GM18499 (cell line): ENCODE data around the gene SRBD1.

Experiments
- ATAC-seq: cut with Tn5 transposase; IDR thresholded peaks from one replicate; pipeline ENCODE4 v1.9.1; 2021; ENCODE audit warnings: moderate number of reproducible peaks; ENCODE audit not compliant: insufficient read depth, unreplicated experiment

SRBD1 gene

DNA sequence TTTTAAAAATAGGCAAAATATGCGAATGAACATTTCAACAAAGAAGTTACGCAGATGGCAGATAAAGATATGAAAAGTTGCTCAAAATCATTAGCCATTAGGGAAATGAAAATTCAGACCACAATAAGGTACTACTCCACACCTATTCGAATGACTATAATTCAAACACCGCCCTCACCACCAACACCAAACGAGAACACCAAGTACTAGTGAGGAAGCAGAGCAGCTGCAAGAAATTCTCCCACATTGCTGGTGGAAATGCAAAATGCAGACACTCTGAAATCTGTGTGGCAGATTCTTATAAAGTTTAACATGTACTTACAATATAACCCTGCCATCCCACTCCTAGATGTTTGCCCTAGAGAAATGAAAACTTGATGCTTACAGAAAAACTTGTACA lies 23.2 kb upstream of the SRBD1 start:
- no peak for ATAC-seq

DNA sequence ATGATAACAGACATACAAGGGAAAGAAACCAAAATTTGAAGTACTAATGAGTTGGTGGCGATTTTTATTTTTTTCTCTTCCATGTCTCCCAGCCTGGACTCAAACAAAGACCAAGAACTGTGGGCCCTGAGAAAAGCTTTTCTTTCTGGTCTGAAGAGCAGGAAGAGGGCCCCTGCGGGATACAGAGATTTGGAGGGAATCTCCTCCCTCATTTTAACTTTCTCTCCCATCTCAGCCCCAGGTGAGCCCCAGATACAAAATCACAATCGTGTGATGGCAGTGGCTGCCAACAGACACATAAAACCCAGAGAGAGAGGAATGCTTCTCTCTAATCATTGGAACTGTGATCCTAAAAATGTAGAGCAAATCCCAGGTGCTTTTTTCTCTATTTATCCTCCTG lies 20.9 kb upstream of the SRBD1 start:
- no peak for ATAC-seq

DNA sequence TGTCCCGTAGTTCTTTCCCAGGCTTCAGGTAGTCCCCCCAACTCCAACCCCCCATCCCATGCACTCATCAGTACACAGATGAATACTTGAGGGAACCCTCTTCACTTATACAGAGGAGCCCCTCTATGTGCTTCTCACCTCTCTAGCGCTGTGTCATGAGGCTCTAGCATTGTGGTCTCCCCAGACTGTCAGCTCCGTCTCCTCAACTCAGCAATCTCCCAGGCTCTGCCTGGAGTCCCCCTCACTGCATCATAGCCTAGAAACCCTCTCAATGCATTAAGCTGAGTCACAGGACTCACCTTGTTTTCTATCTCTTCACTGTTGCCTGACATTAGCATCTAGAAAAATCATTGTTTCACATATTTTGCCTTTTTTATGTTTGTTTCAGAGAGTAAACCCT lies 20.3 kb upstream of the SRBD1 start:
- no peak for ATAC-seq

DNA sequence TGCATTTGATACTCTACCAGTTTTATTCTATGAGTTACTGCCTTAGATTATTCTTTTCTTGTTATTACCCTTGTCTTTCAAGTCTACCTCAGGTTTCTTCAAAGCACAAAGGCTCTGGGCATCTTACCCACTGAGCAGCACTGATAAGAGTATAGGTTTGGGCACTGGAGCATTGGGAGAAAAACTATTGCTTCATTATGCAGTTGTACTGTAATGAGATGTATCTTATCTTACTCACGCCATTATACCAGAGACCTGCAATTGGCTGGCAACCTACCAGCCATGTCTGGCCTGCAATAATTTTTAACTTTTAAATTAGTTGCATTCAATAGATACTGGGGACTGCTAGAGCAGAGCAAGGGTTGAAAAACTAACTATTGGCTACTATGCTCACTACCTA lies 18.9 kb upstream of the SRBD1 start:
- ATAC-seq: no peak

DNA sequence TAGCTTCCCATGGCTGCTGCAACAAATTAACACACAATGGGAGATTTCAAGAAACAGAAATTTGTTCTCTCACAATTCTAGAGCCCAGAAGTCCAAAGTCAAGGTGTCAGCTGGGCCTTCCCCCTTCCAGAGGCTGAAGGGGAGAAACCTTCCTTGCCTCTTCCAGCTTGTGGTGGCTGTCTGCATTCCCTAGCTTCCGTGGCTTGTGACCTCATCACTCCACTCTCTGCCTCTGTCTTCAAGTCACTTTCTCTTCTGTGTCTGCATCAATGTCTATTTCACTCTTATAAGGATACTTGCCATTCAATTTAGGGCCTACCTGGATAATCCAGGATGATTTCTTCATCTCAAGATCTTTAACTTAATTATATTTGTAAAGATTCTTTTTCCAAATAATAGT lies 16.8 kb upstream of the SRBD1 start:
- ATAC-seq: no peak

DNA sequence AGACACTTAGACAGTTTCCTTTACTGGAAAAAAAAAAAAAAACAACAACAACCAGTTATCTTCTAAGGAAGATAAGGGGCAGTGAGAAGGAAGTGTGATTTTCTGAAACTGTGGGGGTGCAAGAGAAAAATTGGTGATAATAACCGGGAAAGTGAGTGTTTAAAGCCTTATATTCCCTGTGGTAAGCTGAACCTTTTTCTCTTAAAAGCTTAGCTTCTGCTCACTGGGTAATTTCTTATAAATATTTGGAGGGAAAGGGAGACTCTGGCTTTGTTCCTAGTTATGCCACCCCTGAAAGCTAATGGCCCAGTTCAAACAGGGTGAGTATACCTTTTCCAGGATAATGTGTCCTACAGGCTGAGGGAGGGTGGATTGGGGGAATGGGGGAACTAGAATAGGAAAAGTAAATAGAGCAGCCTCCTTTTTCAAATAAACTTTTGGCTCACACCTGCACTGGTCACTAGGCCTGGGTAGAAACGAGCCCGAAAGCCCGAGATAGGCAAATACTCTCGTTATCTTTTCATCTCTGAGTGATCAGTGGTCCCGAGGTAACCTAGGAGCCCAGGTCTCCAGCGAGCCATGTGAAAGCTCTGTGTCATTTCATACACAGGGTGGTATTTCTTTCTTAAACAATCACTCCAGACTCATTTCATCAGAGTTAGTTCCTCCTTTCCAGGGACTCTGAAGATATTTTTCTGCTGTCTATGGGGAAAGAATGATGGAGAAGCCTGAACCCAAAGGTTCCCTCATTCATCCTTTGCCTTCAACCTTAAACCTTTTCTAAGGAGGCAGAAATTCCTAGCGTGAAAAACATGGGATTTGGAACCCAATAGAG lies 15.5 kb upstream of the SRBD1 start:
- ATAC-seq: no peak

DNA sequence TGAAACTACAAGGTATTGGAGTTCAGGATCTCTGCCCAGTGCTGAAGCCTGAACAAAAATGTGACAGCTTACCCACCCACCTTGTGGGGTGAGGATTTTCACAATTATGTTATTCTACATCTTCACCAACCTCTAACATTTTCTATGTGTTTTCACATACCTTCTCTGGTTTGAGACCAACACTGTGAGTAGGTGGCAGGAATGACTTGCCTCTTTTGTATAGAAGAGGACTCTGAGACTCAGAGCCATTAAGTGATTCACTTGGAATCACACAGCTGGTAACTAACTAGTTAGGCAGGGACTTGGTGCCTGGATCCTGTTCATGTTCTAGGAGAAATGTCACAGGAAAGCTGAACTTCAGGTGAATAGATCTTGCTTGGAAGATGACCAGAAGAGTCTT lies 14.8 kb upstream of the SRBD1 start:
- ATAC-seq: no peak

DNA sequence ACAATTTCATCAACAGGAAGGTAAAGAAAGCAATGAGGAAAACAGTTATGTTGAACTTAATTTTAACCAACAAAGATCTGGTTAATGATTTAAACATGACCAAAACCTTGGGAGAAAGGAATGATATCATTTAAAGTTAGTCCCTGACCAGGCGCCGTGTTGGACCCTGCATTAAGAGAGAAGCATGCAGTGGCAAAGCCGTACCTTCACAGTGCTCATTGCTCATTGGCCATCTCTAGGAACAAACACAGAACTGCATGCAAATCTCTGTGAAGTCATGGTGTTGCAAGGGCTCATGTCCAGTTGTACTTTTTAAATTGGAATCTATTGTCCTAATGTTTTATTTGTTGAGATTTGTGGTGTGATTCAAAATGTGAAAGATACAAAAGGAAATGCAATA lies 12.0 kb upstream of the SRBD1 start:
- no peak for ATAC-seq

DNA sequence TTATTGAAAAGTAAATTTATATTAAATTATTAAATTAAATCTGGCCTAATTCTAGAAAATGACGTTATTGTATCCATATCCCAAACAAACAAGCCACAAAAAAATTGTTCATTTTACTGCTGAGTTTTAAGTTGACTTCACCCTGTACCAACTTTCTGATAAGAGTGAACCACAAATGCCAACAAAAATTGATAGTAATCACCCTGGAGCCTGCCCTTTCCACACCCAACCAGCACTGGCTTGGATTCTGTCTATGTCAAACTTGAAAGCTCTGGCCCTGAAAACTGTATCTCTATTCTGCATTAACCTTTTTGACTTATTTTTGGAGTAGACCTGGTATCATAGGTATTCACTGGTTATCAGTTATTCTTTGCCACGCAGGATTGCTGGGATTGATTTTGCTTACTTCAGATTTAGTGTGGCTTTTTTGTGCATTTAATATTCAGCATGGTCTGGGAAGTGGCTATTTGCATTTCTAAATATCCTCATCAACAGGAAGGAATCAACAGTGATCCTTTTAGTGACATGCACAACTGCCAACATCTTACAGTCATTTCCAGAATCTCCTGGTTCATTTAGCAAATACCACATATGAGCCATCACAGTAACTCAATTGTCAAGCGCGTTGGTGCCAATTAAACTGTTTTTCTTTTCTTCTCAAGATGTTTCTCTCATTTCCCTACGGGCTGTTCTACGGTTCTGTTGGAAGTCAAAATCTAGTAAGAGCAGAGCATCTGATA lies 11.4 kb upstream of the SRBD1 start:
- ATAC-seq: no peak

DNA sequence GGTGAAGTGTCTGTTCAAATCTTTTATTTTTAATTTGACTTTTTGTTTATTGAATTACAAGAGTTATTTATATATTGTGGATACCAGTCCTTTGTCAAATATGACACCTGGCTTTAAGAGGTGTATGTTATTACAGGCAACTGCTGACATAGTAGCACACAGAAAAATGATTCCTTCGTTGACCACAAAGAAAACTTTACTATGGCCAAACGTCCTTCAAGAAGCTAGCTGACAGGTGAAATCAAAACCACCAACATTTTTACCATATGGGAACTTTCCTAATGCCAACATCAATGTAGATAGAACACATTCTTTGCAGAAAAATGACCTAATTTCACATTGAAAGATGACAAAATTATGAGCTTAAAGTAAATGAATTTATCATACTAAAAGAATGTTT lies 6.4 kb upstream of the SRBD1 start:
- no peak for ATAC-seq

DNA sequence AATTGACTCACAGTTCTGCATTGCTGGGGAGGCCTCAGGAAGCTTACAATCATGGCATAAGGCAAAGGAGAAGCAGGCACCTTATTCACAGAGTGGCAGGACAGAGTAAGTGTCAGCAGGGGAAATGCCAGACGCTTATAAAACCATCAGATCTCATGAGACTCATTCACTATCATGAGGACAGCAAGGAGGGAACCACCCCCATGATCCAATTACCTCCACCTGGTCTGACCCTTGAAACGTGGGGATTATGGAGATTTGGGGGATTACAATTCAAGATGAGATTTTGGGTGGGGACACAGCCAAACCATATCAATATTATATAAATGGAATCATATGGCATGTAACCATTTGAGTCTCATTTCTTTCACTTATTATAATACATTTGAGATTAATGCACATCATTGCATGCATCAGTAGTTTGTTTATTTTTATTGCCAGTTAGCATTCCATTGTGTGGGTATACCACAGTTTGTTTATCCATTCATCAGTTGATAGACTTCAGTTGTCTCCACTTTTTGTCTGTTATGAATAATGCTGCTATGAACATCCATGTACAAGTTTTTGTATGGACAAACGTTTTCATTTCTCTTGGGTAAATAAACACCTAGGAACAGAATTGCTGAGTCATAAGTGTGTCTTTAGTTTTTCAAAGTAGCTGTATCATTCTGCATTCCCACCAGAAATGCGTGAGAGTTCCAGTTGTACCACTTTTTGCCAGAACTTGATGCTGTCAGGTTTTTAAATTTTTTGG lies 5.8 kb upstream of the SRBD1 start:
- no peak for ATAC-seq

DNA sequence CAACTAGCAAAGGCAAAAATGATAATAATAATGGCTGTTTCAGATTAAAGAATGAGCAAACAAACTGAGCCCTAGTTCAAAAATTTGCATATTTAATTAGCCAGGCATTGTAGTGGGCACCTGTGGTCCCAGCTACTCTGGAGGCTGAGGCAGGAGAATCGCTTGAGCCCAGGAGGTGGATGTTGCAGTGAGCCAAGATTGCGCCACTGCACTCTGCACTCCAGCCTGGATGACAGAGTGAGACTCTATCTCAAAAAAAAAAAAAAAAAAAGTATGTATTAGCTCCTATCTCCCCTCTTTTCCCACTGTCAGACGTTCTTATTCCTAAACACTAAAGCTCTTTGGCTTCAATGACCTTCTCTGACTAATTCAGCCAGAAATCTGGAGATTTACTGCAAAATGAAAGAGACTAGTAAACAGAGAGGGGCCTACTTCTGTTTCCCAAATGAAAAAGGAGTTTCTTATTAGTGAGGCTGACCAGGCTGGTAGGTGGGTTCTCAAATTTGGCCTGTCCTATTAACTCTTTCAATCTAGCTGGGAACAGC lies 3.9 kb upstream of the SRBD1 start:
- no peak for ATAC-seq

DNA sequence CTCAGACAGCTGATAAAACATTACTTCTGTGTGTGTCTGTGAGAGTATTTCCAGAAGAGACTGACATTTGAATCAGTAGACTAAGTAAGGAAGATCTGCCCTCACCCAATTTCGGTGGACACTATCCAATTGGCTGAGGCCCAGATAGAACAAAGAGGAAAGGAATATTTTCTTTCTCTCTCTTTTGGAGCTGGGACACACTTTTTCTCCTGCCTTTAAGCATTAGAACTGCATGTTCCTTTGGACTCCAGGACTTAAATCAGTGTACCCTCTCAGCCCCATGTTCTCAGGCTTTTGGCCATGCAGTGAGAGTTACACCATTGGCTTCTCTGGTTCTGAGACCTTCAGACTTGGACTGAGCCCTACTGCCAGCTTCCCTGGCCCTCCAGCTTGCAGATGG lies 3.3 kb upstream of the SRBD1 start:
- ATAC-seq: no peak

DNA sequence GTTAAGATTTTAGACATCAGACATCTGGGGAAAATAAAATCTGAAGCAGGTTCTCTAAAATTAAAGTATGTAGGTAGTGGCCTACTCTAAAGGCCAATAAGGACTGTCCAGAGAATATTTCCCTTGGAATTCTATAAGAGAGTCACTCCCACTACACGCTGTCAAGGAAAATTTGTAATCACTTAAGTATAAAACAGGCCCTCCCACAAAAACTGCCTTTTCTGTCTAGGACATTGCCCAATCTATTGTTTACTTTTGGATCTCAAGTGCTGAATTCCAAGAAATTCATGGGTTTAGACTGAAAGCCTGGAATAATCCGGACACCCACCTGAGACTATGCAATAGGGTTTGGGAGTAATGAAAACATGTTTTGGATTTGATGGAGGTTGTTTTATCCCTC lies 1.7 kb upstream of the SRBD1 start:
- no peak for ATAC-seq

DNA sequence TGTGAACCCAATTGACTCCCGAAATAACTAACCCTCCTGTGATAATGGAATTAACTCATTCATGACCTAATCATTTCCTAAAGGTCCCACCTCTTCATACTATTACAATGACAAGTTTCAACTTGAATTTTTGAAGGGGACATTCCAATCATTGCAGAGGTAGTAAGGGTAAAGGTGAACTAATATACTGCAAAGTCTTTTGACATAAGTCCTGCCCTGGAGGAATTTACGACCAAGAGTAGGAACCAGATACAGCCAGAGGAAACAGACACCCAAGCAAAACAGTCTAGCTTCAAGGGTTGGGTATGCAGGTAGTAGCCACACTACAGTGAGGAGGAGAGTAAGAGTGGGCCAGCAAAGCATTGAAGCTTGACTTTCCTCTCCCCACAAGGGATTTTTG lies 1.2 kb upstream of the SRBD1 start:
- no peak for ATAC-seq

DNA sequence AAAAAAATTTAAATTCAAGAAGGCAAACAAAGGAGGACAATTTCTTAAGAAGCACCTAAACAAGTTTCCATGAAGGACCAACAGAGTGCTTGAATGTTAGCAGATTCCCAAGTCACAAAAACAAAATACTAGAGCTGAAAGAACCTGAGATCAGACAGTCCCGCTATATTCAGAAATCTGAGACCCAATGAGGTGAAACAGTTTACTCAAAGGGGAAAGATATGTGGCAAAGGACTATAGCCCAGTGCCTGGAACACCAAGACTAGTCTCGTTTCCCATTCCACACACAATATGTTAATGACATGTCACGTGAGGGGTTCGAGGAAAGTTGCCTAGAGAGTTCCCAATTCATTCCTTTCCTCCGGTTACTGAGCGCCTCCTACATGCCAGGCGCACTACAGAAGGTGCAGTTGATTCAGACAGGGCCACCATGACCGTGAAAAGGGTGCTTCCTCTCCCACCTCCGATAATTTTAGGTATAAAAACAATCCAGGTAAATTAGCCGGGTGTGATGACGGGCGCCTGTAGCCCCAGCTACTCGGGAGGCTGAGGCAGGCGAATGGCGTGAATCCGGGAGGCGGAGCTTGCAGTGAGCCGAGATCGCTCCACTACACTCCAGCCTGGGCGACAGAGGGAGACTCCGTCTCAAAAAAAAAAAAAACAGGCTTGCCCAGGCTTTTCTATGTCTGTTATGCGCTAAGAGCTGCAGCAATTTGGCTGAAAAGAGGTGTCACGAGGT lies 617 bp downstream of the SRBD1 start:
- peak; percentile 32 for ATAC-seq

DNA sequence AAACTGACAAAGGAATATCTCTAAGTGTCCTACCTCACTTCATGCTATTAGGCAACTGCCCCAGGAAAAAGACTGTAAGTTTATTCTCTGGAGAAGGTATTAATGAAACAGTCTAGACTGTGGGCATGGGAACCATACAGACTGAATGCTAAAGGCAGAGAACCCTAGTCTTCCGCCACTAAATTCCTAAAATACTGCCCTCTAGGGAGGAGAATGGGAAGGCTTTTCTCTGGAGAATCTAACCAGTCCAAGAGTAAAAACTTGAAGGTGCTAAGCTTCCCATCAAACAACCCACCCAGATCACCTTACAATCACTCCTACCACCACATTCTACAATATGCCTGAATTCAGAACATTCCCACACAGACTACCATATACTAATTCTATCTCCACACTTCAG lies 3.4 kb downstream of the SRBD1 start:
- ATAC-seq: no peak

DNA sequence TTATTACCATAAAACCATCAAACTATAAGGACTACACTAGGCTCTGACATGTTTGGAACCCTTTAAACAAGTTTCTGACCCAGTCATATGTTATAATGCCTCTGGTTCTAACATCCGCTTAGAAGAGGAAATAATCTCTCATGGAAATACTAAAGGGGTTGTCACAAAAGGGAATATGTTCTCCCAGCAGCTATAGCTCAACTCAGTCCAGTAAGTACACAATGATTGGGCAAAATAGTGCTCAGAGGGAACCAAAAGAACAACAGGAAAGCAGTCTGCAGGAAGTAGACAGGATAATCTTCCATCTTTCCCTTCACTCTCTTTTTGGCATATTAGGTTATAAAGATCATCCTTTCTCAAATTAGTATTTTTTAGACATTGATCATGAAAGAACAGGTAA lies 4.3 kb downstream of the SRBD1 start:
- ATAC-seq: no peak

DNA sequence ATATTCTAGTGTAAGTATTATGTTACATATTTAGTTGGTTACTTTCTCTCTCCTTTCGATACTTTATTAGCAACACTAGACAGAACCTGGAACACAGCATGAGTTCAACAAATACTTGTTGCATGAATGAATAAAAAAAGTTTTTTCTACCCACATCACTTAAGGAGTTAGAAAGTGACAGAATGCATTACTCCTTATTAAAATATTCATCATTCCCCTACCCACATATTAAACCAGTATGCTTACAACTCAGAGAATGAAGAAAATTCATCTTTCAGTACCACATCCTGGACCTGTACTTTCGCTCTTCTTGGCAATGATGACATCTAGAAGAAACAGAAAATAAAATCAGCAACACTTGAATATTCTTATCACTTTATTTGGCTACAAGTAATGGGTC lies 6.0 kb downstream of the SRBD1 start:
- ATAC-seq: no peak

DNA sequence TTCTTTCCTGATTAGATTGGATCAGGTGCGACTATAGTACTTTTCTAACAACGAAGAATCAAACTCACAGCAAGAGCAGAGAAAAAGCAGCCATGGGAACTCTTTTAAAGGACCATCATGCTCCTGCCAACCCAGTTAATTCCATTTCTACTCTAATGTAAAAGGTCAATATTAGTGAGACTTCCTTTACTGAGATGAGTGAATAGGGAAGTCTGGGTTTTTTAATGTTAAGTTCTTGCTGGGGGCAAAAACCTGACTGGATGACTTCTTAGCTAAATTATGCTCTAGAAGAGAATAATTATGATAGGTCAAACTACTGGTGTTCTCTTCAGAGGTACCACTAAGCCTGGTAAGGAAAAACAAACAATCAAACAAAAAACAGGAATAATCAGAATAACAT lies 8.4 kb downstream of the SRBD1 start:
- ATAC-seq: no peak
